ENCODE results near the gene CBFA2T2. TPM values are rescaled to one million over a fixed set of nuclear protein-coding genes. Genes with fewer than 3 reads are reported as not detected.

CBFA2T2 gene
- total and polyA plus RNA-seq, 12 donors: 5.3 to 16.7 (median 9.4) TPM

- no peaks in the 10 kb centered on the region for H3K9me3 ChIP-seq (replicated peaks in 1 of 3)
- H3K27ac ChIP-seq: peak overlapping the region in 2 of 5 donors; percentile 48 to 69
- no peak for TF ChIP-seq POLR2A (IDR thresholded peaks at IDR 0.05)
- TF ChIP-seq CTCF (IDR thresholded peaks at IDR 0.05): no peak
- H3K4me1 ChIP-seq (replicated peaks in 1 of 2): peaks cover 25 to 39% of the 10 kb centered on the region in 2 donors
- WGBS, 4 donors: 9 to 20% (median 12%) methylated on average over 4 of the region's 4 CpGs
- H3K36me3 ChIP-seq (replicated peaks in 1 of 2): no peaks in the 10 kb centered on the region
- H3K4me3 ChIP-seq: no peak overlapping the region
- no peaks in the 10 kb centered on the region for H3K27me3 ChIP-seq
- peak in 4 of 7 donors; percentile 49 to 63 (median 60) for DNase-seq
- intact Hi-C loops (cut with DNase I): no loop called here
Observed at GRCh38 chr20:33689973-33690372, 200.1 kb downstream of the CBFA2T2 start.

GRCh38 chr20:33693289-33693688, 203.4 kb downstream of the CBFA2T2 start:
- no peak for TF ChIP-seq POLR2A (IDR thresholded peaks at IDR 0.05)
- TF ChIP-seq CTCF (IDR thresholded peaks at IDR 0.05): no peak
- WGBS, 4 donors: 68 to 77% (median 70%) methylated on average over 5 of the region's 5 CpGs
- no peaks in the 10 kb centered on the region for H3K36me3 ChIP-seq (replicated peaks in 1 of 2)
- no peak overlapping the region for H3K27ac ChIP-seq
- no peaks in the 10 kb centered on the region for H3K9me3 ChIP-seq (replicated peaks in 1 of 3)
- peak in 1 of 7 donors; percentile 48 for DNase-seq
- H3K4me3 ChIP-seq: no peak overlapping the region
- no peaks in the 10 kb centered on the region for H3K27me3 ChIP-seq
- H3K4me1 ChIP-seq (replicated peaks in 1 of 2): peaks cover 20 to 33% of the 10 kb centered on the region in 2 donors
- intact Hi-C loops (cut with DNase I): no loop called here

DNA sequence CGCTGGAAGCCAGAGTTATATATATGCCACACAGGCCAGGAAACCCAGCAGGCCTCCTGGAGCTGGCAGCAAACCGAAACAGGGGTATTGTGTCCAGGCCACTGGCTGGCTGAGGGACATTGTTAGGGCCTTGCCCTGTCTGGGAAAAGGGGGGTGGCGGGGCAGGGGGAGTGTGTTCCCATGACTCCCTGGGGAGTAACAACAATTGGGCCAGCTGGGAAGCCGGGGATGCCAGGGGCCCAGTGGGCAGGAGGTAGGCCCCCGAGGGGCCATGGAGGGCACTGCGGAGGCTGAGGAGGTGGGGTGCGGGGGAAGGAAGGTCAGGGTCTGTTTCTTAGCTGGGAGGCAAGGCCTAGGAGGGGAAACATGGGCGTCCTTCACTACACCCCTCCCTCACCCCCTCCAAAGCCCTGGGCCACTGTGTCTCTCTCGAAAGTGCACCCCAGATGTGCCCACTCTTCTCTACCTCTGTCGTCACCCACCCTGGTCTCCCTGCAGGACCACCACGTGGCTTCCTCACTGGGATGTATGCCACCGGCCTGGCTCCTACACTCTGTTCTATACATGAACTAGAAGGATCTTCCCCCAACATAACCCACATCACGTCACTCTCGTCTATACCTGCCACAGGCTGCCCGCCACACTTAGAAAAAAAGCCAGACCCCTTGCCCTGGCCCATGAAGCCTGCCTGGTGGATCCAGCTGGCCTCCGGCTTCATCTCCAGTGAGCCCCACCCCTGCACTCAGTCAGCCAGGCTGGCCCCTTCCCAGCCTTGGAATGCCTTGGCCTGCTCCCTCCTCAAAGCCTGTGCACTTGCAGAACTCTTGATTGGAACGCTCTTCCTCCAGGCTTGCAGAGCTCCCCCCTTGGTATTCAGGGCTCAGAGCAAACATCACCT, 204.1 kb downstream of the CBFA2T2 start:
- H3K27me3 ChIP-seq: no peaks in the 10 kb centered on the region
- WGBS, 4 donors: 78 to 87% (median 81%) methylated on average over 14 to 17 of the region's 17 CpGs
- no peak overlapping the region for H3K4me3 ChIP-seq
- peaks cover 13 to 26% of the 10 kb centered on the region in 2 donors for H3K4me1 ChIP-seq (replicated peaks in 1 of 2)
- DNase-seq: peak in 1 of 7 donors; percentile 53
- no peaks in the 10 kb centered on the region for H3K9me3 ChIP-seq (replicated peaks in 1 of 3)
- H3K27ac ChIP-seq: peak overlapping the region in 1 of 5 donors; percentile 39
- intact Hi-C loops (cut with DNase I): no loop called here
- H3K36me3 ChIP-seq (replicated peaks in 1 of 2): no peaks in the 10 kb centered on the region
- TF ChIP-seq CTCF (IDR thresholded peaks at IDR 0.05) (no peak), POLR2A (IDR thresholded peaks at IDR 0.05) (no peak)

- H3K4me1 ChIP-seq (replicated peaks in 1 of 2): peaks cover 6 to 19% of the 10 kb centered on the region in 2 donors
- no peaks in the 10 kb centered on the region for H3K36me3 ChIP-seq (replicated peaks in 1 of 2)
- no peaks in the 10 kb centered on the region for H3K27me3 ChIP-seq
- intact Hi-C loops (cut with DNase I): no loop called here
- peak overlapping the region in 1 of 5 donors; percentile 45 for H3K27ac ChIP-seq
- no peak for TF ChIP-seq CTCF (IDR thresholded peaks at IDR 0.05)
- no peak for TF ChIP-seq POLR2A (IDR thresholded peaks at IDR 0.05)
- no peaks in the 10 kb centered on the region for H3K9me3 ChIP-seq (replicated peaks in 1 of 3)
- DNase-seq: no peak
- H3K4me3 ChIP-seq: no peak overlapping the region
- 78 to 89% (median 85%) methylated on average over 4 to 6 of the region's 6 CpGs for WGBS, 4 donors
Observed at GRCh38 chr20:33694639-33695012, 204.7 kb downstream of the CBFA2T2 start.
